SK-N-SH (cell line): ENCODE data around the gene TRMT1L. TPM values are rescaled to one million over a fixed set of nuclear protein-coding genes. Genes with fewer than 3 reads are reported as not detected.

Source experiments
- CTCF ChIA-PET: fragments of 300-600, 350-600 bp; formaldehyde crosslinking; extraction: SDS; loops from one replicate; lab custom pipeline; 2021; lab: Yijun Ruan, JAX
- POLR2A ChIA-PET: fragments of 350-600 bp; sonication (Branson Sonifier 250); formaldehyde crosslinking; extraction: SDS; loops from one replicate; lab custom pipeline; 2020; ENCODE audit warnings: antibody characterized with exemption, inconsistent platforms; lab: Yijun Ruan, JAX
- DNase-seq: peaks from one replicate; pipeline ENCODE4 v3.0.0; 2012
- H2AFZ ChIP-seq: fragments of 200-600 bp; sonication (generic); 2 replicates; pipeline ENCODE4 v1.8.1; 2016; ENCODE audit warnings: antibody characterized with exemption, mild to moderate bottlenecking, low read depth
- H3F3A ChIP-seq: fragments of 200-600 bp; sonication (generic); replicated peaks from 2 replicates; pipeline ENCODE3; 2016; ENCODE audit warnings: antibody characterized with exemption, mild to moderate bottlenecking; ENCODE audit not compliant: insufficient read depth
- H3K27ac ChIP-seq, 2 experiments: fragments of 200-500 bp in 1 of 2; fragments of 200-600 bp in 1 of 2; sonication (Bioruptor generic) in 1 of 2; sonication (generic), shearing (Covaris generic) in 1 of 2; 2 replicates each; pipeline versions ENCODE4 v1.5.1 to v1.6.1; 2014 to 2016; ENCODE audit warnings: low read depth in 2 of 2, inconsistent platforms in 1 of 2, low read length in 1 of 2, mild to moderate bottlenecking in 1 of 2, mixed read lengths in 1 of 2
- H3K27me3 ChIP-seq: fragments of 200-600 bp; sonication (generic), shearing (Covaris generic); 2 replicates; pipeline ENCODE4 v1.6.1; 2016; ENCODE audit warnings: mixed run types; ENCODE audit not compliant: insufficient read depth
- H3K36me3 ChIP-seq, 2 experiments: fragments of 200-500 bp in 1 of 2; fragments of 200-600 bp in 1 of 2; sonication (Bioruptor generic) in 1 of 2; sonication (generic) in 1 of 2; replicated peaks in 1 of 2; 2 replicates each; pipeline versions ENCODE3 to v1.5.1; 2014 to 2016; ENCODE audit warnings: low read length in 1 of 2, mild to moderate bottlenecking in 1 of 2; ENCODE audit not compliant: insufficient read depth in 2 of 2, control insufficient read depth in 1 of 2
- H3K4me1 ChIP-seq, 2 experiments: fragments of 200-500 bp in 1 of 2; fragments of 200-600 bp in 1 of 2; sonication (Bioruptor generic) in 1 of 2; sonication (generic), shearing (Covaris generic) in 1 of 2; 2 replicates each; pipeline versions ENCODE4 v1.5.1 to v1.6.1; 2014 to 2016; ENCODE audit warnings: low read depth in 1 of 2, low read length in 1 of 2, mixed run types in 1 of 2; ENCODE audit not compliant: insufficient read depth in 2 of 2, control insufficient read depth in 1 of 2
- H3K4me2 ChIP-seq: fragments of 200-600 bp; sonication (generic), shearing (Covaris generic); 2 replicates; pipeline ENCODE4 v1.6.1; 2017; ENCODE audit warnings: mixed run types
- H3K4me3 ChIP-seq, 2 experiments: fragments of 200-500 bp in 1 of 2; fragments of 200-600 bp in 1 of 2; sonication (Bioruptor generic) in 1 of 2; sonication (generic), shearing (Covaris generic) in 1 of 2; 2 replicates each; pipeline versions ENCODE4 v1.5.1 to v1.8.1; 2014 to 2016; ENCODE audit warnings: low read depth in 2 of 2, inconsistent platforms in 1 of 2, low read length in 1 of 2, mild to moderate bottlenecking in 1 of 2, mixed read lengths in 1 of 2, moderate library complexity in 1 of 2
- H3K79me2 ChIP-seq: fragments of 200-600 bp; sonication (generic); 2 replicates; pipeline ENCODE4 v1.8.1; 2017; ENCODE audit warnings: mild to moderate bottlenecking; ENCODE audit not compliant: insufficient read depth
- H3K9ac ChIP-seq: fragments of 200-600 bp; sonication (generic); 2 replicates; pipeline ENCODE4 v1.6.1; 2017; ENCODE audit warnings: mixed run types
- H3K9me2 ChIP-seq: fragments of 200-600 bp; sonication (generic); 2 replicates; pipeline ENCODE4 v1.6.1; 2017; ENCODE audit warnings: mixed run types
- H3K9me3 ChIP-seq: fragments of 200-600 bp; sonication (generic); 2 replicates; pipeline ENCODE4 v1.6.1; 2017; ENCODE audit warnings: mixed run types, mild to moderate bottlenecking, moderate library complexity
- H4K20me1 ChIP-seq: fragments of 200-600 bp; sonication (generic); 2 replicates; pipeline ENCODE4 v1.6.1; 2017; ENCODE audit warnings: mild to moderate bottlenecking, mixed run types; ENCODE audit not compliant: insufficient read depth
- MAX ChIP-seq: IDR thresholded peaks from 2 replicates; pipeline ENCODE4 v1.4.0; 2012; ENCODE audit warnings: low read depth
- RAD21 ChIP-seq: IDR thresholded peaks from 2 replicates; pipeline ENCODE4 v1.6.1; 2012; ENCODE audit warnings: mild to moderate bottlenecking, low read length
- RCOR1 ChIP-seq: fragments of 150-350 bp; IDR thresholded peaks from 2 replicates; pipeline ENCODE4 v1.6.1; 2017; ENCODE audit warnings: antibody characterized with exemption, low read length
- SMC3 ChIP-seq: IDR thresholded peaks from 2 replicates; pipeline ENCODE4 v1.6.1; 2012; ENCODE audit warnings: low read depth, low read length, improper control_type of control experiment
- polyA plus RNA-seq, 3 experiments: library from polyadenylated mRNA; depleted of rRNA; stranded (reverse); fragments of >200 nt; gene quantifications; 2 replicates each; pipeline ENCODE4 v1.2.3, GENCODE V29; 2012

The TRMT1L gene
- polyA plus RNA-seq, 1 of the 3 experiments (the other 2 are of a cell fraction) = 12.2 TPM

GRCh38 chr1:185068341-185068740, 88.4 kb downstream of the TRMT1L start:
- CTCF ChIA-PET = no interaction called here

More at GRCh38 chr1:185068341-185068740, 88.4 kb downstream of the TRMT1L start:
- Histone ChIP-seq H3K9me2 (no peaks in the 10 kb centered on the region), H3K9ac (no peak overlapping the region), H3K27ac (peak overlapping the region in 1 of 2 experiments; percentile 25; a peak in 1 of 4 replicates), H3F3A (no peaks in the 10 kb centered on the region), H2AFZ (no peak overlapping the region), H3K9me3 (no peaks in the 10 kb centered on the region), H3K4me1 (peaks cover 0 to 4% of the 10 kb centered on the region in 2 experiments; a peak in 2 of 4 replicates), H3K79me2 (peaks cover 92% of the 10 kb centered on the region), H4K20me1 (no peaks in the 10 kb centered on the region), H3K27me3 (no peaks in the 10 kb centered on the region), H3K36me3 (peaks cover 10% of the 10 kb centered on the region in 2 experiments), H3K4me2 (no peak overlapping the region), H3K4me3 (no peak overlapping the region)
- no peak for DNase-seq
- TF ChIP-seq SMC3 = no peak
- 0 out of 2 replicates have a peak, but pooled peaks have one; percentile 16 for TF ChIP-seq RCOR1
- no peak for TF ChIP-seq MAX
- no peak for TF ChIP-seq RAD21
- POLR2A ChIA-PET = no interaction called here

Other genes with a start within 250 kb of the TRMT1L start
- 23.9 and 25.4 TPM in 2 replicates for gene NIBAN1, start 182.4 kb downstream of the TRMT1L start, polyA plus RNA-seq (2012; rRNA removed)
- gene RNF2, start 111.4 kb downstream of the TRMT1L start, polyA plus RNA-seq (2012; rRNA removed) = 20.1 and 21.8 TPM in 2 replicates
- gene SWT1, start 214 bp upstream of the TRMT1L start, polyA plus RNA-seq (2012; rRNA removed) = 1.1 and 1.6 TPM in 2 replicates
- 24.5 and 31.5 TPM in 2 replicates for gene IVNS1ABP, start 160.3 kb upstream of the TRMT1L start, polyA plus RNA-seq (2012; rRNA removed)